ENCODE measurements around the gene DHX36. TPM values are rescaled to one million over a fixed set of nuclear protein-coding genes. Genes with fewer than 3 reads are reported as not detected.

The DHX36 gene
- total and polyA plus RNA-seq, 2 of the 4 experiments (the other 2 are of a cell fraction) = 27.1 to 30.2 TPM

- Histone ChIP-seq H2AK5ac (ENCODE audit: low read depth, low read length) (no peak overlapping the region), H3K9me1 (ENCODE audit: insufficient read depth, low read length) (peaks cover 6% of the 10 kb centered on the region; the same call in 1 of the 2 replicates), H2BK120ac (ENCODE audit: low read depth, low read length) (no peak overlapping the region), H3K23ac (ENCODE audit: low read depth, low read length) (no peak overlapping the region), H3K36me3 (ENCODE audit: control insufficient read depth, insufficient read depth, low read length) (no peaks in the 10 kb centered on the region), H4K8ac (ENCODE audit: low read depth in 2 of 2, low read length in 2 of 2) (no peak overlapping the region), H3K79me1 (ENCODE audit: low read depth in 1 of 2, low read length in 2 of 2) (no peaks in the 10 kb centered on the region), H3K9me3 (ENCODE audit: control insufficient read depth, insufficient read depth, low read length) (no peaks in the 10 kb centered on the region), H3K9ac (ENCODE audit: low read depth, low read length) (no peak overlapping the region), H4K91ac (ENCODE audit: insufficient read depth, low read depth, low read length) (no peak overlapping the region), H3K14ac (replicated peaks; ENCODE audit: low read depth, low read length) (no peak overlapping the region), H3K4me3 (ENCODE audit: insufficient read depth, low read depth, low read length) (no peak overlapping the region), H3K4me2 (ENCODE audit: low read depth, low read length) (no peak overlapping the region), H2BK15ac (ENCODE audit: low read depth, low read length) (no peak overlapping the region), H2AFZ (replicated peaks; ENCODE audit: low read length, poor library complexity) (no peak overlapping the region), H4K5ac (ENCODE audit: low read depth, low read length) (no peak overlapping the region), H3K4ac (ENCODE audit: low read depth, low read length) (no peak overlapping the region), H3K27ac (ENCODE audit: insufficient read depth, low read length) (no peak overlapping the region), H4K20me1 (ENCODE audit: insufficient read depth, low read length) (no peaks in the 10 kb centered on the region), H3K4me1 (ENCODE audit: control insufficient read depth, insufficient read depth, low read length) (peaks cover 3% of the 10 kb centered on the region; the same call in 1 of the 2 replicates), H2BK5ac (ENCODE audit: low read depth, low read length, poor library complexity, severe bottlenecking) (no peak overlapping the region), H2BK20ac (ENCODE audit: low read depth, low read length) (no peak overlapping the region), H3K56ac (ENCODE audit: extremely low read depth, insufficient read depth, low read length) (no peak overlapping the region), H2AK9ac (replicated peaks; ENCODE audit: low read depth, low read length, poor library complexity) (no peak overlapping the region), H3K18ac (ENCODE audit: low read depth, low read length) (no peak overlapping the region), H3K27me3 (ENCODE audit: control insufficient read depth, insufficient read depth, low read length) (no peaks in the 10 kb centered on the region)
- CTCF ChIA-PET = no interaction called here
- 86% methylated on average over 2 of the region's 4 CpGs; no CpG with 5 or more reads in 1 of the 2 experiments for WGBS, 2 experiments (ENCODE audit: extremely low coverage in 2 of 2, insufficient read length in 1 of 2)
- no peak for DNase-seq
- intact Hi-C loops (cut with micrococcal nuclease) (no loop called here), in situ Hi-C loops (cut with MboI; ENCODE audit: low sequenced_read_pairs) (loop anchor here (25.0 kb wide), 1 partner anchor 1230 kb away; no protein-coding TSS in a partner anchor), dilution Hi-C loops (cut with HindIII; ENCODE audit: low sequenced_read_pairs, unreplicated experiment) (no loop called here)
- POLR2A ChIA-PET (ENCODE audit: unreplicated experiment) = interaction anchor here (0.5 kb wide), 1 partner anchor 122 kb away, joined by 3 read pairs; the partner anchor contains the start of gene ARHGEF26
- no peak for TF ChIP-seq MAZ (IDR thresholded peaks at IDR 0.05; ENCODE audit: borderline replicate concordance, low read depth, low read length)
- no peak for TF ChIP-seq SMC3 (IDR thresholded peaks at IDR 0.05; ENCODE audit: low read depth, low read length)
- TF ChIP-seq MAFK (IDR thresholded peaks at IDR 0.05; ENCODE audit: low read depth, low read length) = no peak
- TF ChIP-seq BHLHE40 (IDR thresholded peaks at IDR 0.05; ENCODE audit: low read depth, low read length) = no peak
- no peak for TF ChIP-seq POLR2A (IDR thresholded peaks at IDR 0.05; ENCODE audit: low read depth, low read length)
- no peak for TF ChIP-seq CEBPB (IDR thresholded peaks at IDR 0.05; ENCODE audit: low read depth, low read length)
- TF ChIP-seq CHD1 (IDR thresholded peaks at IDR 0.05; ENCODE audit: low read depth, low read length) = no peak
- no peak for TF ChIP-seq FOS (IDR thresholded peaks at IDR 0.05; ENCODE audit: low read depth, low read length)
- TF ChIP-seq CTCF (conservative IDR thresholded peaks at IDR 0.05; ENCODE audit: low read depth, low read length) = no peak
- no peak for TF ChIP-seq RCOR1 (IDR thresholded peaks at IDR 0.05; ENCODE audit: insufficient replicate concordance, low read length)
- TF ChIP-seq USF2 (IDR thresholded peaks at IDR 0.05; ENCODE audit: low read depth, low read length) = no peak
- TF ChIP-seq RAD21 (IDR thresholded peaks at IDR 0.05; ENCODE audit: low read length) = no peak
- TF ChIP-seq NFE2L2 (IDR thresholded peaks at IDR 0.05; ENCODE audit: low read depth, low read length) = no peak
- no peak for TF ChIP-seq MXI1 (IDR thresholded peaks at IDR 0.05; ENCODE audit: borderline replicate concordance, low read depth, low read length)
- no peak for TF ChIP-seq RFX5 (IDR thresholded peaks at IDR 0.05; ENCODE audit: low read depth, low read length)
- TF ChIP-seq ELK1 (IDR thresholded peaks at IDR 0.05; ENCODE audit: borderline replicate concordance, low read depth, low read length) = no peak
- BruUV-seq (replicated peaks) = no TSS peak
- ATAC-seq (ENCODE audit: low read depth) = no peak
These were observed 81.5 kb downstream of the DHX36 start for GRCh38 chr3:154242766-154243165.

Measured in IMR-90 (cell line).